GM10266 (cell line): ENCODE data around the gene SAP30BP.

Experiments used
- DNase-seq: peaks from one replicate; pipeline ENCODE4 v3.0.0; 2012; ENCODE audit errors: extremely low spot score
- TF ChIP-seq, protein P1 (sequence below): IDR thresholded peaks from 2 replicates; pipeline ENCODE4 v1.5.1; 2012; ENCODE audit warnings: mild to moderate bottlenecking, low read depth; ENCODE audit not compliant: control insufficient read depth, insufficient read depth; ENCODE audit errors: missing control alignments

SAP30BP gene

GRCh38 chr17:75725504-75725903, 58.4 kb downstream of the SAP30BP start:
- no peak for DNase-seq
- TF ChIP-seq, protein P1, sequence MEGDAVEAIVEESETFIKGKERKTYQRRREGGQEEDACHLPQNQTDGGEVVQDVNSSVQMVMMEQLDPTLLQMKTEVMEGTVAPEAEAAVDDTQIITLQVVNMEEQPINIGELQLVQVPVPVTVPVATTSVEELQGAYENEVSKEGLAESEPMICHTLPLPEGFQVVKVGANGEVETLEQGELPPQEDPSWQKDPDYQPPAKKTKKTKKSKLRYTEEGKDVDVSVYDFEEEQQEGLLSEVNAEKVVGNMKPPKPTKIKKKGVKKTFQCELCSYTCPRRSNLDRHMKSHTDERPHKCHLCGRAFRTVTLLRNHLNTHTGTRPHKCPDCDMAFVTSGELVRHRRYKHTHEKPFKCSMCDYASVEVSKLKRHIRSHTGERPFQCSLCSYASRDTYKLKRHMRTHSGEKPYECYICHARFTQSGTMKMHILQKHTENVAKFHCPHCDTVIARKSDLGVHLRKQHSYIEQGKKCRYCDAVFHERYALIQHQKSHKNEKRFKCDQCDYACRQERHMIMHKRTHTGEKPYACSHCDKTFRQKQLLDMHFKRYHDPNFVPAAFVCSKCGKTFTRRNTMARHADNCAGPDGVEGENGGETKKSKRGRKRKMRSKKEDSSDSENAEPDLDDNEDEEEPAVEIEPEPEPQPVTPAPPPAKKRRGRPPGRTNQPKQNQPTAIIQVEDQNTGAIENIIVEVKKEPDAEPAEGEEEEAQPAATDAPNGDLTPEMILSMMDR = no peak

GRCh38 chr17:75727391-75727790, 60.3 kb downstream of the SAP30BP start:
- TF ChIP-seq, protein P1 = no peak

DNA sequence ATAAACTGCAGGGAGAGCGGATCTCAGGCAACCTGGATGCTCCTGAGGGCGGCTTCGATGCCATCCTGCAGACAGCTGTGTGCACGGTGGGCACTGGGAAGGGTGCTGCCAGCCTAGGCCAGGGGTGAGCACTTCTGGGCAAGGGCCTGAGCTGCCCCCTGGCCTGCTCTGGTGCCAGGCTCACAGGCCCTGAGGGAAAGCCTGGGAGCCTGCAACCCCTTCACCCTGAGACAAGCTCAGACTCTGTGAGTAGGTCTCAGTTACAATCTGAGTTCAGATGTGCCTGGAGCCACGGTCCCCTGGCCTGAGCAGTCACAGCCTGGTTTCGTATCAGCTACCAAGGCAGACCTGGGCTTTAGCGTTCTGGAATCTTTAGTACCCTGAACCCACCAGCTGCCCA, 62.2 kb downstream of the SAP30BP start:
- no peak for DNase-seq
- TF ChIP-seq, protein P1 = no peak

More at GRCh38 chr17:75727391-75727790, 60.3 kb downstream of the SAP30BP start:
- no peak for DNase-seq

DNA sequence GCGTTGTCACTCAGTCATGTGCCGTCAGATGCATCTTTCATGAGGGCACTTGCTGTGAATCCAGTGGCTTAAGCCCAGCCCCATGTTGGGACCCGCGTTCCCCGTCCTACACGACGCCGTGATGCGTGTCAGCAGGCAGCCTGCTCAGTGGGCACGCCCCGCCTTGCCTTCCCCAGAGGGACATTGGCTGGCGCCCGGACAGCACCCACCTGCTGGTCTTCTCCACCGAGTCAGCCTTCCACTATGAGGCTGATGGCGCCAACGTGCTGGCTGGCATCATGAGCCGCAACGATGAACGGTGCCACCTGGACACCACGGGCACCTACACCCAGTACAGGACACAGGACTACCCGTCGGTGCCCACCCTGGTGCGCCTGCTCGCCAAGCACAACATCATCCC, 62.9 kb downstream of the SAP30BP start:
- TF ChIP-seq, protein P1 = no peak
- no peak for DNase-seq

GRCh38 chr17:75731086-75731715, 64.1 kb downstream of the SAP30BP start:
- DNase-seq = no peak
- TF ChIP-seq, protein P1 = no peak

GRCh38 chr17:75731716-75732498, 64.8 kb downstream of the SAP30BP start:
- TF ChIP-seq, protein P1 = no peak
- DNase-seq = no peak

- TF ChIP-seq, protein P1 = no peak
- DNase-seq = no peak
Measured at GRCh38 chr17:75733471-75733870, 66.3 kb downstream of the SAP30BP start.
